KMS-11 (cell line): ENCODE data around the gene SORCS2.

Experiments
- H2AFZ ChIP-seq: fragments of 200-600 bp; sonication (generic); 2 replicates; pipeline ENCODE4 v1.6.1; 2016; ENCODE audit warnings: antibody characterized with exemption, mixed run types, low read depth
- H3K27ac ChIP-seq: fragments of 200-600 bp; sonication (generic); 2 replicates; pipeline ENCODE4 v1.6.1; 2016; ENCODE audit warnings: mild to moderate bottlenecking, mixed run types
- H3K27me3 ChIP-seq: fragments of 200-600 bp; sonication (generic); 2 replicates; pipeline ENCODE4 v1.6.1; 2017; ENCODE audit warnings: mild to moderate bottlenecking, low read depth, mixed run types, moderate library complexity; ENCODE audit not compliant: insufficient read depth
- H3K36me3 ChIP-seq: fragments of 200-600 bp; sonication (generic); 2 replicates; pipeline ENCODE4 v1.6.1; 2017; ENCODE audit warnings: mild to moderate bottlenecking, mixed run types; ENCODE audit not compliant: insufficient read depth
- H3K4me1 ChIP-seq: fragments of 200-600 bp; sonication (generic); 2 replicates; pipeline ENCODE4 v1.6.1; 2016; ENCODE audit warnings: mild to moderate bottlenecking, low read depth, mixed run types; ENCODE audit not compliant: poor library complexity, severe bottlenecking
- H3K4me2 ChIP-seq: fragments of 200-600 bp; sonication (generic); 2 replicates; pipeline ENCODE4 v1.7.0; 2016; ENCODE audit warnings: mild to moderate bottlenecking, mixed run types
- H3K4me3 ChIP-seq: fragments of 200-600 bp; sonication (generic); IDR thresholded peaks from 2 replicates; pipeline ENCODE4 v1.6.1; 2017; ENCODE audit warnings: low read depth, low read length, mixed read lengths; ENCODE audit not compliant: insufficient read depth
- H3K79me2 ChIP-seq: fragments of 200-600 bp; sonication (generic); 2 replicates; pipeline ENCODE4 v1.6.1; 2016; ENCODE audit warnings: low read depth, mixed run types; ENCODE audit not compliant: insufficient read depth
- H3K9ac ChIP-seq: fragments of 200-600 bp; sonication (generic); 2 replicates; pipeline ENCODE4 v1.6.1; 2016; ENCODE audit warnings: mild to moderate bottlenecking, mixed run types
- H4K20me1 ChIP-seq: fragments of 200-600 bp; sonication (generic); 2 replicates; pipeline ENCODE4 v1.6.1; 2016; ENCODE audit warnings: mild to moderate bottlenecking, mixed run types; ENCODE audit not compliant: insufficient read depth
- CTCF ChIP-seq: fragments of 200-600 bp; sonication (generic); conservative IDR thresholded peaks from 2 replicates; pipeline ENCODE4 v1.6.1; 2017; ENCODE audit warnings: low read depth, mild to moderate bottlenecking, antibody characterized with exemption, low read length, moderate library complexity, mixed read lengths

Gene SORCS2

DNA sequence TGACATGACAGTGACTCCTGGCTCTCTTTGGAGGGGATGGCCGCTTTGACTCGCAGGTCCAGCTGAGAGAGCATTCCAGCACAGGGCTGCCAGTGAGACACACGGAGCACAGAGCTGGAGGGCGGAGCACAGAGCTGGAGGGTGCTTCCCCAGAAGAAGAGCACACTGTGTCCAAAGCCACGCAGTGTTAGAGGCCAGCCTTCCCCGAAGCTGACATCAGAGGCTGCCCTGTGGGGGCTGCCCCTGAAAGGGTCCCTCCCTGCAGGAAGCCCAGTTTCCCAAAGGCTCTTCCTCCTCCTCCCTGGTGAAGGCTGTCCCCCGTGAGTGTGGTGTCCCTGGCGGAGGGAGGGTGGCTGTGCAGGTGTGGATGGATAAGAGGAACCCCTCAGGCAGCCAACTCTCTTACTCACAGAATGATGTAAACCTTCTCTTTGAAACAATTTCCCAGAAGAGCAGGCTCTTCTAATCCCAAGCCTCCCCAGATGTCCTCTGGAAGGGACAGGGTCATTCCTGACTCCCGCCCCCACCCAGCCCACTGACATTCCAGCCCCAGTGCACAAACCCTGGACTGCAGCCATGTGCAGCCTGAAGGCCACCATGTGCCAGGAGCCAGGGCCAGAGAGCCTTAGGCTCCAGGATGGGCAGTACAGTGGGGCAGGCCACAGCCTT is 189.0 kb downstream of the SORCS2 start:
- Histone ChIP-seq H4K20me1 (no peaks in the 10 kb centered on the region), H3K9ac (no peak overlapping the region), H3K4me2 (no peak overlapping the region), H3K27ac (no peak overlapping the region), H3K4me3 (no peak overlapping the region), H3K27me3 (no peaks in the 10 kb centered on the region), H2AFZ (no peak overlapping the region), H3K79me2 (no peaks in the 10 kb centered on the region), H3K36me3 (no peaks in the 10 kb centered on the region), H3K4me1 (no peaks in the 10 kb centered on the region)
- no peak for TF ChIP-seq CTCF

- no peak for TF ChIP-seq CTCF
- Histone ChIP-seq H3K27me3 (no peaks in the 10 kb centered on the region), H3K27ac (no peak overlapping the region), H3K4me1 (no peaks in the 10 kb centered on the region), H3K36me3 (no peaks in the 10 kb centered on the region), H3K4me3 (no peak overlapping the region), H3K79me2 (no peaks in the 10 kb centered on the region), H3K9ac (no peak overlapping the region), H4K20me1 (no peaks in the 10 kb centered on the region), H3K4me2 (no peak overlapping the region), H2AFZ (no peak overlapping the region)
These were observed 189.7 kb downstream of the SORCS2 start for GRCh38 chr4:7381890-7382633.

DNA sequence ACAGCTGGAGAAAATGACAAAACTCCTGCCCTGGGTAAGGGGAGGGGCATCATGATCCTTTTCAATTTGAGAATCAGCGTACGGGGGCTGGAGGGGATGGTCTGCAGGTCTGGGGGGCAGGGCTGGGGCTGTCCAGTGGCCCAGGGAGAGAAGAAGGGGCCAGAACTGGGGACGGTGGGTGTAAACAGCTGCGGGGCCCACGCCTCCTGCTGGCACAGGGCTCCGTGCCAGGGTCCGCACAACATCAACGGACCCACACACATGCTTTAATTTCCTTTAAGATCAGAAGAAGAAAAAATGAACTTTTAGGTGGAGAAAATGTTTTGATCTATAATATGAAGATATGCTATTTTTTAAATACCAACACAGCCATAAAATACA is 190.3 kb downstream of the SORCS2 start:
- no peak for TF ChIP-seq CTCF
- no peak overlapping the region for H3K27ac ChIP-seq
- no peaks in the 10 kb centered on the region for H3K4me1 ChIP-seq
- H3K4me3 ChIP-seq, result no peak overlapping the region
- H2AFZ ChIP-seq, result no peak overlapping the region
- no peak overlapping the region for H3K9ac ChIP-seq
- no peaks in the 10 kb centered on the region for H3K36me3 ChIP-seq
- H3K79me2 ChIP-seq, result no peaks in the 10 kb centered on the region
- H3K4me2 ChIP-seq, result no peak overlapping the region
- H4K20me1 ChIP-seq, result no peaks in the 10 kb centered on the region
- H3K27me3 ChIP-seq, result no peaks in the 10 kb centered on the region

GRCh38 chr4:7383266-7383665 is 190.9 kb downstream of the SORCS2 start:
- Histone ChIP-seq H2AFZ (no peak overlapping the region), H3K4me3 (no peak overlapping the region), H3K4me2 (no peak overlapping the region), H3K27ac (no peak overlapping the region), H3K4me1 (no peaks in the 10 kb centered on the region), H3K79me2 (no peaks in the 10 kb centered on the region), H4K20me1 (no peaks in the 10 kb centered on the region), H3K9ac (no peak overlapping the region), H3K36me3 (no peaks in the 10 kb centered on the region), H3K27me3 (no peaks in the 10 kb centered on the region)
- no peak for TF ChIP-seq CTCF
